Stimulated activated CD8-positive, alpha-beta memory T cell treated with anti-CD3 and anti-CD28 coated beads, Interleukin-7, amount 100 ng/mL, for 4 hours (primary cell): ENCODE data around the gene OR10A2.
"Not testable (repeated sequence)": the region's sequence is repeated elsewhere in the genome, so short reads cannot be mapped to it uniquely, and the experiment has no call there.

Source experiments
- DNase-seq, 2 donors: peaks; one replicate each; pipeline ENCODE4 v3.0.0-alpha.2; 2020; ENCODE audit warnings: low read depth in 2 of 2

OR10A2 gene, protein sequence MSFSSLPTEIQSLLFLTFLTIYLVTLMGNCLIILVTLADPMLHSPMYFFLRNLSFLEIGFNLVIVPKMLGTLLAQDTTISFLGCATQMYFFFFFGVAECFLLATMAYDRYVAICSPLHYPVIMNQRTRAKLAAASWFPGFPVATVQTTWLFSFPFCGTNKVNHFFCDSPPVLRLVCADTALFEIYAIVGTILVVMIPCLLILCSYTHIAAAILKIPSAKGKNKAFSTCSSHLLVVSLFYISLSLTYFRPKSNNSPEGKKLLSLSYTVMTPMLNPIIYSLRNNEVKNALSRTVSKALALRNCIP

DNA sequence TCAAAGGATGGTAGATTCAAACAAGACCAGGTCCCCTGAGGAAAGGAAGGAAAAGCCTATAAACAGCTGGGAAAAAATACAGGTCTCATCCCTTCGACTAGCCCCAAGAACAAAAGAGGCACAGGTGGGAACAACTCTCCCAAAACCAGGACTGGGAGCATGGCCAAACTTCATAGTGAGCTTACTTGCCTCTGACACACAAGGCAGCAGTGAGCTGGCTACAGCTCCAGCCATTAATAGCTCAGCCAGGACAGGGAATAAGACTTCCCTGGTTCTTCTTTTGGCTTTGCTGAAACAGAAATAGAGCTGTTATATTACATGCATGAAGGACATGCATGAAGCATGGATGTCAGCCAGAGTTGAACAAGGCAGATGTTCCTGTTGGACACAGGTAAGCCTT lies at the start of gene OR10A2:
OR10A2 (plus strand) TSS at position 97 of the 400 bp plus-strand sequence. CDS start 6,698 bp downstream, outside the sequence.
- DNase-seq = no peak

DNA sequence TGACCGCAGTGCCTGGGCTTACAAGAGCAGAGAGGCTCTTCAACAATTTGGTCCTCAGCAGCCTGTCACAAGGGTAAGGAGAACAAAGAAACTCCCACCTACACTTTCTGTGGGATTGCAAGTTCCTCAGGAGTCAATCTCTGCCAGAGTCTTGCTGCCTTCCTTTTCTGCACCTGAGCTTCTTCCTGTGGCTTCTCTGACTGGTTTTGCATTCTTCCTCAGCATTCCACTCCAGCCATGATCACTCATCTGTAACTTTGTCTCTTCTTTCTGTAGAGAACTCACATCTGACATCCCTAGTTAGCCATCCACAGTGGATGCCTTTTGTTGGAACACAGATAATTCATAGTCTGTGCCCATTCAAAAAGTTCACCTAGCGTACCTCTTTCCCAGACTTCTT lies 49.2 kb upstream of the OR10A2 start:
- DNase-seq = no peak

DNA sequence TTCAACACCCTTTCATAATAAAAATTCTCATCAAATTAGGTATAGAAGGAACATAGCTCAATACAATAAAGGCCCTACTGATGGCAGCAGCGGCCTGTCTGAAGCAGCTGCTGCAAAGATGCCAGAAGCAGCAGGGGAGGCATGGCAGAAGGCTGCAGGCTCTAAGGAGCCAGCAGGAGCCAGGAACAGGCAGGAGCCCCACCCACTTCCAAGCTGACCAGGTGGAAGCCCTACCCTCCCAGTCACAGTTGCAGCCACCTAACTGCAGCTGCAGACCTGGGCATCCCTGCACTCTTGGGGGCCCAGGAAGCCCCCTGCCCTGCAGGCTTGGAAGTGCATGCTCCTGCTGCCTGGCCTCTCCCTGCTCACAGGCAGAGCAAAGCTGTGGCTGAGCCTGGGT lies 45.2 kb upstream of the OR10A2 start:
- DNase-seq = no peak

DNA sequence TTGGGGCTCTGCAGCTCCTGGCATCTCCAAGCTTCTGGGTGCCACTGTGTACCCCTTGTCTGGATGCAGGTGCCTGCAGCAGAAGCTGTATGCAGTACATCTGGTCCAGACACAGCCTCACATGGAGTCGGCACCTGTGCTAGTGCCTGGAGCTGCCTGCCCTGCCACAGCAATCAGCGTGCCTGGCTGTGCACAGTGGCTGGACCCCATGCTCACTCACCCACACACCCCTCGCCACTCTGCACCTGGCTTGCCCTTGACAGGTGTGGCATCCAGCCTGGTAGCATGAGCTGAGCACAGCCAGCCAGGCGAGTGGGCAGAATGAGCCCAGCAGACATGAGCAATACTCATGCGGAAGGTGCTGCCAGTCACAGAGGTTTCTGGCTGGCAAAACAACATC lies 43.9 kb upstream of the OR10A2 start:
- DNase-seq = no peak

DNA sequence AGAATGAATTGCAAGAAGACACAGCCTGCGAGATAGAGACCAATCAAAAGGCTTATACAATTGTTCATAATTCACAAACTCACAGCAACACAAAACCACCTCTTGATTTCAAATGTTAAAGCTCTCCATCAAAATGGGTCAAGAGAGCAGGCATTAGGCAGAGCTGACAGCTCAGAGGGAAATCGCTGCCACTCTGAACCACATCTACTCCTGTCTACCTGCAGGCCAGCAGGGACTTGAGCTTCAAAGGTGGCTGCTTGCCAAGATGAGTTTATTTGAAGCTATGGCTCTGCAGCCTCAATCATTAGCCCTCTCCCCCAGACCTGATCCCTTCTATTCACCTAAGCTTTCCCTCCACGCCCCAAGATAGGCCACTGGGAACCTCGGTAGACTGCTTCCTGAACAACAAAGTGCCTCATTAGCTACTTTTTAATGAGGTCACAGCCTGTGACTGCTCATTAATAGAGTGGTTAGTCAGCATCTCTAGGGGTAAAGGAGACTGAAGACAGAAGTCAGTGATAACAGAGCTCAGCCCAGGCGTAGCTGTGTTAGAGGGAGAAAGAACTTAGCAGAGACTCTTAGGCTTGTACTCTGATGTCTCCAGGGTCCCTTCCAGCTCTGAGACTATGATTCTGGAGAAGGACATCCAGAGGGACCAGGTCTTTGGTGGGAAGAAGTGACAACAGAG lies 38.6 kb upstream of the OR10A2 start:
- DNase-seq = no peak

DNA sequence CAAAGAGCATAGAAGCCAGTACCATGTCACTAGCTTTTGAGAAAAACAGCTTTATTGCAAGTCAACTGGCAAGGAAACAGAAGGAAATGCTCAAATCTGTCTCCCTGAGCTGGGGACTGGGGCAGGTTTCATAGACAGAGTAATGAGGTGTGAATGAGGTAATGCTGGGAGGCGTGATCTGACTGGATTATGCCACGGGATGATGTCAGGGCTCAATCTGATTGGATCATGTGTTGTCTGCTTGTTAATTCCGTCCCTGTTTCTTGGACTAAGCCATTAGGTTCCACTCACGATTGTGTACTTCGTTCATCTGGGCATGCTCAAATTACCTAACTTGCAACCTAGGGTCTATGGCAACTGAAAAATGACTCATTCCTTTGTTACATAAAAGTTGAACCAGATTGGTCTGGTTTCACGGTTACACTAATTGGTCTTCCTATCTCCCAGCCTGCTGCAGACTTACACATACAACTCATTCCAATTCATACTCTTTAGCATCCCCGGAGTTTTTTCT lies 37.6 kb upstream of the OR10A2 start:
- no peak for DNase-seq

DNA sequence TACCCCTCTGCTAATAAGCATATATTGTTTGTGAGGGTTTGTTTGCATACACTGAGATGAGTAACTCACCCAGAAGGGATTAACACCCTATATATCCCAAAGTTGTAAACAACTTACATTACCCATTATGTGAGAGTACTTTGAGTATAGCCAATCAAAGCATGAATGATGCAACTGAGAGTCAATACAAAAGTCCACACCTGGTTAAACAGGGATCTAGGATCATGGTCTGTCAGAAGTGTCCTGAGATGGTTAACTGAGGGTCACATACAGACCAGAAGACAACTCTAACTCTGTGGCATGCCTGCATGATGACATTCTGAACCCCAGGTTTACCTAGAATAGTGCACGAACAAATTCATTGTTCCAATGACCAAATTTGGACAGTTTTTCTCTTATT lies 34.8 kb upstream of the OR10A2 start:
- DNase-seq = no peak

DNA sequence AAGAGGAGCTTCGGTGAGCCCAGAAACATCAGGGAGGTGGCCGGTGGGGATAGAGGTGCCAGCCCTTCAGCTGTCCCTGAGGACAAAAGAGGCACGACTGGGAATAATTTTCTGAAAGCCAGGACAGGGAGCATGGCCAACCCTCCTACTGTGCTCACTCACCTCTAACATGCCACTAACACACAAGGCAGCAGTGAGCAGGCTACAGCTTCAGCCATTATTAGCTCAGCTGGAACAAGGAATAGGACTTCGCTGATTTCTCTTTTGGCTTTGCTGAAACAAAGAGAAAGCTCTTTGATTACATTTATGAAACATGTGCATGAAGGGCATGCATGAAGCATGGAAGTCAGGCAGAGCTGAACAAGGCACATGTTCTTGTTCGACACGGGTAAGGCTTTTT lies 29.5 kb upstream of the OR10A2 start:
- DNase-seq = no peak

DNA sequence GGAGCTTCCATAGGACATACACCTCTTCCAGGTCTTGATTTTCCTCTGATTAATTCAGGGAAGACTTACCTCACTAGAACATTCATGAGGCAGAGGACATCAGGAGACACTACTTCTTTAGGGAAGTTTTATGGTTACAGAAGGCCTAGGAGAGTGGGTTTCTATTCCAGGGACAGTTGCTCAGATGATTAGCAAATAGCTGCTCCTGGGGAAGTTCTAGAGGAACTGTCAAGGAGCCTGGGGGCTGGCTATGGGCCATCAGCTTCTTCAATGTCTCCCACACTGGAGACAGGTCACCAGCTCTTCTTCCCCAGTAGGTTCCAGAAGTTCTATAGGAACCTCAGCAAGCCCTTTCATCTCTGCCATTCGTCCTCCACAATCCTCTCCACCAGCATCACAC lies 28.8 kb upstream of the OR10A2 start:
- DNase-seq = no peak

DNA sequence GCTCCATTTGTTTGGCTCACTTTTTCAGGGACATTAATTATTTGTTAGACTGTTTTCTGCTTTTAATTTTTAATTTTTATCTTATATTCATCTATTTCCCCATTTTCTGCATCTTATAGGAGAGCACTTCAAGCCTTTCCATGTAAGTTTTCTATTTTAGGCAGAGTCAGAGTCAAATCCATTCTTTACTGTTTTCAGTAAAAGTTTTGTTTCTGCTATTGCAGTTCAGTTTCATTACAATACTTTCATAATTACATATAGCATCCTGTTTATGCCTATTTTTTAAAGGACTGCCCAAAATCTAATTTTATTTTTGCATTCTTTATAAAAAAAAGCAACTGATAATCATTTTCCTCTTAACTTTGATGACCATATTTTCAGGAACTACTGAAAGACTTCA lies 21.2 kb upstream of the OR10A2 start:
- no peak for DNase-seq

DNA sequence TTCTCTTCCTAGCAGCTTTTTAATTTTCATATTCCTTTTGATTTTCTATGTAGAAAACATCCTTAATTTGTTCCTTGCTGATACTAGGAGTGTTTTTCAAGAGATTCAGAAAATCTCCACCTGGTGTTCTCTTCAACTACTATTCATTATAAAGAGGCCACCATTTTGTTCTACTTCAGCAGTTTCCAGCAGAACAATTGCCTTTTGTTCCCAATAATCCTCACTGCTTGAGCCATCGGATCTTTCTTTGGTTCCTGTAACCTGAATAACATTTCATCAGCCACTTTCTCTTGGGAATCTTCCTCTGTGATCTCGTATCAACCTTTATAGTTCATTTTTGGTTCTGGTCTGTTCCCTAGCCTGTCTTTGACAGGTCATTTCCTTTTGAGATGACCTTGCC lies 19.2 kb upstream of the OR10A2 start:
- no peak for DNase-seq

DNA sequence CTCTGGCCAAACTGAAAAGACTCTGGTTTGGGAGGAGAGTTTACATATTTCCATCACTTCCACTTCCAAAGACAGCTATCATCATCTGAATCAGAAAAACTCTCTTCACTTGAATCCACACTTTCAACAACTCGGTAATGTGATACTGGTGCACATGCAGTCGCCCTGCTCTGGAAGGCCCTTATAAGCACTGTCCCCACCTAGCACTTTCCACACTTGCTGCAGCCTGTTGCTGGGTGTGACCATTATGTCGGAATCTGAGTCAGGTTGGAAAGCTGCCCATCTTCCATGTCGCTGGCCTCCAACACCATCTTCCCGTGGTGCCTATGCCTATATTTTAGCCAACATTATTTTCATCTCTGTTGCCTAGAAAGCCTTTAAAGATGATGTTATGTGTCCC lies 18.5 kb upstream of the OR10A2 start:
- no peak for DNase-seq

DNA sequence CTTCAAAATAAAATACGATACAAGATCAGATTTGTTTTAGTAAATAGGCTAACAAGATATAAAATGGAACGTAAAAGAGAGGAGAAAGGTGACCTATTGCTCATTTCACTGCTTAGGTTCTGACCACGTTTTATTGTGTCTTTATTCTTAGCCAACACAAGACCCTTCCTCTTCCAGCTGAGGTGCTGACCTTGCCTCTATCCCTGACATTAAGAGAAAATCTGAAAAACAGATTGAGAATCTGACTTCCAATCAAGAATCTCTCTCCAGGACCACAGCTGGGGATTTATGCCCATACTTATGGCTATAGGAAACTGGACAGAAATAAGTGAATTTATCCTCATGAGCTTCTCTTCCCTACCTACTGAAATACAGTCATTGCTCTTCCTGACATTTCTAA lies 17.5 kb upstream of the OR10A2 start, which contains the start of gene OR10A5:
OR10A5 (plus strand) TSS at position 301 of the 400 bp plus-strand sequence; CDS start at position 301, 0 bp downstream.
- DNase-seq = no peak

DNA sequence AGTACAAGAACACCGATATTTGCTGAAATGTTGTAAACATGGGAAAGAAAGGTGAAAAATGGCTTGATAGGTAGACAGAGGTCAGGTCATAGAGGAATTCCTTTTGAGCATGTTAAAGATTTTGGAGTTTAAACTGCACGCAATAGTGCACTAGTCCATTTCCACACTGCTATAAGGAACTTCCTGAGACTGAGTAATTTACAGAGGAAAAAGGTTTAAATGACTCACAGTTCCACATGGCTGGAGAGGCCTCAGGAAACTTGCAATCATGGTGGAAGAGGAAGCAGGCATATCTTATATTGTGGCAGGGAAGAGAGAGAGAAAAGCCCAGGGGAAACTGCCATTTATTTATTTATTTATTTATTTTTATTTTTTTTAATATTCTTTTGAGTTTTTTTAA lies 12.3 kb upstream of the OR10A2 start:
- DNase-seq = no peak

DNA sequence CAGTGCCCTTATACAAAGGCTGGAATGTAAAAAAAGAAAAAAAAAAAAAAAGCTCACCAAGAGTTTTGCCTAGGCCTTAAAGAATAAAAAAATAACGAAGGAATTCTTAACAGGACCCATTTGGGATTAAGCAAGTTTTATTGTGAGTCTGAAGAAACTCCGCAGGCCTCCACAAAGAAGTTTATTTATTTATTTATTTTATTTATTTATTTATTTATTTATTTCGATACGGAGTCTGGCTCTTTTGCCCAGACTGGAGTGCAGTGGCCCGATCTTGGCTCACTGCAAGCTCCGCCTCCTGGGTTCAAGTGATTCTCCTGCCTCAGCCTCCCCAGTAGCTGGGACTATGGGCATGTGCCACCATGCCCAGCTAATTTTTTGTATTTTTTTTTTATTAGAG lies 8.1 kb upstream of the OR10A2 start:
- not testable (repeated sequence) for DNase-seq

DNA sequence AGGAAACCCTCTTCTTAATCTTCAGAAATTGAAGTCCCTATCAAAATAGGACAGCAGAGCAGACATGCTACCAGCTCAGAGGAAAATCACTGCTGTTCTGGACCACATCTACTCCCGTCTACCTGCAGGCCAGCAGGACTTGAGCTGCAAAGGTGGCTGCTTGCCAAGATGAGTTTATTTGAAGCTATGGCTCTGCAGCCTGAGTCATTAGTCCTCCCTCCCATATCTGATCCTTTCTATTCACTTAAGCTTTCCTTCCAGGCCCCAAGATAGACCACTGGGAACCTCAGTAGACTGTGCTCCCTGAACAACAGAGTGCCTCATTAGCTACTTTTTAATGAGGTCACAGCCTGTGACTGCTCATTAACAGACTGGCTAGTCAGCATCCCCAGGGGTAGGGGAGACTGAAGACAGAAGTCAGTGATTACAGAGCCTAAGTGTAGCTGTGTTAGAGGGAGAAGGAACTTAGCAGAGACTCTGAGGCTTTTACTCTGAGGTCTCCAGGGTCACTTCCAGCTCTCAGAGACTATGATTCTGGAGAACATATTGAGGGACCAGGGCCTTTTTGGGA lies 6.8 kb upstream of the OR10A2 start:
- DNase-seq = no peak

DNA sequence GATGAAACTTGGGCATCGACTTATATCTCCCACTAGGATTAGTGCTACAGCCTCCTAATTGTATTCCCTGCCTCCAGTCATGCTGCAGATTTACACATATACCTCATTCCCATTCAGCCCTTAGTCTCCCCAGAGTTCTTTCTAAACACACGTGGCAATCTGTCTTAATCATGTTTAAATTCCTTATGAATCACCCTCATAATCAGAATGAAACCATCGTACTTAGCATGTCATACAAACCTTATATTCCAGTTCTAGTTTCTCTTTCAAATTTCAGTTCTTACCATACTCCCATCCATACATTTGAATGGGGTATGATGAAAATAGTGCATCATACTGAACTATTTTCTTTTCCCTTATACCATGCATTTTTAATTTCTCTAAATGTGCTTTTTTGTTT lies 6.0 kb upstream of the OR10A2 start:
- DNase-seq = no peak

DNA sequence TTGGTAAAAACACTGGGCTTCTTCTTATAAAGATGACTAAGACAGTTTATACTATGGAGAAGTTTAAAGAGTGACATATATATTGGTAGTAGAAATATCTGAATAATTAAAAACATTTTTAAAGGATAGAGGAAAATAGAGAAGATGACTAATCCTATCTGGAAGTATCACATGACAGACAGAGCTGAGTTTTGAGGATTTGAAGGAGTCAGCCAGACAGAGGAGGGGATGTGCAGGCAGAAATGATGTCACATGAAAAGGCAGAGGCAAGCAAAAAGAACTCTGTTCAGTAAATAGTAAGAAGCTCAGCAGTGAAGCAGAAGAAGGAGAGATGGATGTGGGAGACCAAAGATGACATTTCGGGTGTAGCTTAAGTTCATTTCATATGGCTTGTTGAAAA lies 1.6 kb downstream of the OR10A2 start:
- DNase-seq = no peak

DNA sequence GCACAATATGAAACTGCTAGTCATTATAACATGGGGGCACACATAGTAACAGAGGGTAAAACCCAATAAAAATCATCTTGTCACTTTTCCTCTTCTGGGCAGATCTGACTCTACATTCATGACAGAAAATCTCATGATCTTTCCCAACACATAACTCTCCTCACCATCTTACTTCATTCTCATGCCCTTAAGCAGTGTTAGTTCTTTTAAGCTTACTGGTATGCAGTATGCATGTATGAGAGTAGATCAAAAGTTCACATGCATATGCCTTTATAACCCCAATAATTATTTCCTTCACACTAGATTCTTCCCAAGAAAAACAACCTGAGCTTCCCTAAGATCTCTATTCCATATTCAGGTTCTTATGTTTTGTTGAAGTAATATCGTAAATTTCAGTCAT lies 8.4 kb downstream of the OR10A2 start:
- DNase-seq = no peak

DNA sequence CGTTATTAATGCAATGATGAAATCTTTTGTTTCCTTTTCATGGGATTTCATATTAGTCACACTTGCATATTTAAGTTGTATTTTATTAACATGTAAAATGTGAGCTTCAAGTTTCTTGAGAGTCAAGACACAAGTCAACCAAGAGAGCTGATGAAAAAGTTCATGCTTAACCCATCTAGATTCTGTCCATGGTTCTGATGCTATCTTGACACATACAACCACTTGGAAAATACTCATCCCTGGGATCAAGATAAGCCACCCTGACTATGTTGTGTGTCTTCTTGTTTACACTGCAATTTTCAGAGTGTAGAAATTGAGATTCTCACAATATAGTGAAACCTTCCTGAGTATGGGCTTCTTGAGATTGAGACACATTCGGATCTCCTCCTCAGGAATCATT lies 12.9 kb downstream of the OR10A2 start:
- no peak for DNase-seq

DNA sequence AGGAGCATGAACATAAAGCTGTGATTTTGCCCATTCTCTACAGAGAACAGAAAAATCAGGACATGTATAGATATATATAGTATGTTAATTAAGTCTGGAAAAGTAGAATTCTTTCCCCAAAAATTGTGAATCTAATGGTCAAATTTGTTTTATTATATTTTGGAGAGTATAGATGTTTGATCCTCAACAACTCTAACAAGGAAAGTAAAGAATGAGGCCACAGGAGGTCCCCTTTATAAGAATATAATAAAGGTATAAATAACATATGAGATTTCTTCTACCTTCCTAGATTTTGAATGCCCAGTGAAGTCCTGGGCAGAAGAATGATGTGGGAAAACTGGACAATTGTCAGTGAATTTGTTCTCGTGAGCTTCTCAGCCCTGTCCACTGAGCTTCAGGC lies 13.5 kb downstream of the OR10A2 start, which contains the start of gene OR10A4:
OR10A4 (plus strand) TSS at position 301 of the 400 bp plus-strand sequence; CDS start at position 324, 23 bp downstream.
- no peak for DNase-seq

DNA sequence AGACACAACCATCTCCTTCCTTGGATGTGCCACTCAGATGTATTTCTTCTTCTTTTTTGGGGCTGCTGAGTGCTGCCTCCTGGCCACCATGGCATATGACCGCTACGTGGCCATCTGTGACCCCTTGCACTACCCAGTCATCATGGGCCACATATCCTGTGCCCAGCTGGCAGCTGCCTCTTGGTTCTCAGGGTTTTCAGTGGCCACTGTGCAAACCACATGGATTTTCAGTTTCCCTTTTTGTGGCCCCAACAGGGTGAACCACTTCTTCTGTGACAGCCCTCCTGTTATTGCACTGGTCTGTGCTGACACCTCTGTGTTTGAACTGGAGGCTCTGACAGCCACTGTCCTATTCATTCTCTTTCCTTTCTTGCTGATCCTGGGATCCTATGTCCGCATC lies 14.1 kb downstream of the OR10A2 start:
- no peak for DNase-seq

DNA sequence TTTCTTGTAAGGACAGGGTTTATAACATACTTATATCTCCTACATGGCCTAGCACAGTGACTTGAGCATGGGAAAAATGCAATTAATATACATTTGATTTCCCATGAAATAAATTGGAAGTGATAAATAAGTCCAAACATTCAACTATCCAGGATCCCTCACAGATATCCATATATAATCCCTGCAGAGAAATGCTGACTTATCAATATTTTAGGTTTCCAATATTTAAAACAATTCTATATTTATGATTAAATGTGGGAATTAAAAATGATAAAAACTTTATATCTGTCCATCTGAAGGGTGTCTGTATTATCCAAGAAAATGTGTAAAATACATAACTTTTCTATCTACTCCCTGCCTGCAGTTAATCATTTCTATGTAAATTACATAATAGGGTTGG lies 19.9 kb downstream of the OR10A2 start:
- DNase-seq = no peak
